Measurements from ENCODE around the gene ACTRT3.

The ACTRT3 gene

GRCh38 chr3:169792359-169792758, 23.0 kb upstream of the ACTRT3 start:
- H3K4me2 ChIP-seq (ENCODE audit: insufficient read depth, low read length): no peak overlapping the region
- no peaks in the 10 kb centered on the region for H3K4me1 ChIP-seq (ENCODE audit: insufficient read depth, low read length)
- no peak overlapping the region for H3K27ac ChIP-seq (ENCODE audit: low read length)
- H3K36me3 ChIP-seq (ENCODE audit: insufficient read depth, low read length): peaks cover 35% of the 10 kb centered on the region
- H2AFZ ChIP-seq (ENCODE audit: low read depth, low read length): no peak overlapping the region
- H3K4me3 ChIP-seq (ENCODE audit: low read depth in 1 of 2, low read length in 2 of 2): no peak overlapping the region
- ATAC-seq (ENCODE audit: insufficient read depth, low read depth) (no peak), DNase-seq (no peak)
- H3K79me2 ChIP-seq (ENCODE audit: insufficient read depth, low read length): no peaks in the 10 kb centered on the region
- no peaks in the 10 kb centered on the region for H3K9me3 ChIP-seq (ENCODE audit: insufficient read depth, low read length, severe bottlenecking)
- no peak overlapping the region for H3K9ac ChIP-seq (ENCODE audit: low read depth, low read length)
- no peaks in the 10 kb centered on the region for H3K27me3 ChIP-seq (ENCODE audit: insufficient read depth, low read length, poor library complexity)
- no peak for TF ChIP-seq EZH2 (IDR thresholded peaks at IDR 0.05; ENCODE audit: borderline replicate concordance, low read depth, low read length, severe bottlenecking)
- TF ChIP-seq CTCF (IDR thresholded peaks at IDR 0.05; ENCODE audit: borderline replicate concordance, extremely low read depth, low read length, poor library complexity, severe bottlenecking): no peak
- no peaks in the 10 kb centered on the region for H4K20me1 ChIP-seq (ENCODE audit: insufficient read depth, low read length)

DNA sequence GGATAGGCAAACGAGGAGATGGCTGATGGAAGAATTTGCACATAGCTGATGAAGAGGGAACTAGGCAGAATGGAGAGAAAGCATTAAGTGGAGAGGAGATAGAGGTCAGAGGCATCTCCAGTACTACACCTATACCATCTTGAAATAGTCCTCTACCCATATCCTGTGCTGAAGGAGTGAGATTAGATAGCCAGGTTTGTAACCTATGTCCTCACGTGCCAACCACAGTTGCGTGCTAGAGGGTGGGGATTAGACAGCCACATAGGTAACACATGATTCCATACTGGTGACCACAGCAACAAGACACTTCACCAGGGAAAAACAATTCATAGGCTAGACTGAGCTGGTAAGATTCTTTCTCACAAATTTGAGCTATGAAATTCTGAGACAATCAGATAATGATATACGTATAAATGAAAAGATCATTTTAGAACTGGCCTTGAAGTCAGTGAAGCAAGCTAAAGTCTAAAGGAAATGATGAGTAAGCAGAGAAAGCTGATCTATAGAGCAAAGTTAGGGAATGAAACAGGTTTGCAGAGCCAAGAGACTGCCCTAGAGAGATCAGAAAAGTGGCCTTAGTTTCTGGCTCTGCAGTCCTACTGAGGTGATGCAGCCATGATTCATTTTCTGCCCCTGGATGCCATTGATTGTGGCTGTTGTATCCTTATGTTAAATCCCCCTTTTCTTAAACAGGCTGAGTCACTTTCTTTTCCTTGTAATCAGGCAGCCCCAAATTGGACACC, 21.5 kb upstream of the ACTRT3 start:
- Histone ChIP-seq H4K20me1 (ENCODE audit: insufficient read depth, low read length) (no peaks in the 10 kb centered on the region), H2AFZ (ENCODE audit: low read depth, low read length) (no peak overlapping the region), H3K27me3 (ENCODE audit: insufficient read depth, low read length, poor library complexity) (no peaks in the 10 kb centered on the region), H3K4me1 (ENCODE audit: insufficient read depth, low read length) (no peaks in the 10 kb centered on the region), H3K36me3 (ENCODE audit: insufficient read depth, low read length) (peaks cover 48% of the 10 kb centered on the region), H3K9ac (ENCODE audit: low read depth, low read length) (no peak overlapping the region), H3K79me2 (ENCODE audit: insufficient read depth, low read length) (no peaks in the 10 kb centered on the region), H3K4me2 (ENCODE audit: insufficient read depth, low read length) (no peak overlapping the region), H3K9me3 (ENCODE audit: insufficient read depth, low read length, severe bottlenecking) (no peaks in the 10 kb centered on the region), H3K4me3 (ENCODE audit: low read depth in 1 of 2, low read length in 2 of 2) (no peak overlapping the region), H3K27ac (ENCODE audit: low read length) (no peak overlapping the region)
- DNase-seq (no peak), ATAC-seq (ENCODE audit: insufficient read depth, low read depth) (no peak; the same call in 2 of the 3 replicates)
- no peak for TF ChIP-seq EZH2 (IDR thresholded peaks at IDR 0.05; ENCODE audit: borderline replicate concordance, low read depth, low read length, severe bottlenecking)
- no peak for TF ChIP-seq CTCF (IDR thresholded peaks at IDR 0.05; ENCODE audit: borderline replicate concordance, extremely low read depth, low read length, poor library complexity, severe bottlenecking)

- H3K79me2 ChIP-seq (ENCODE audit: insufficient read depth, low read length): no peaks in the 10 kb centered on the region
- TF ChIP-seq CTCF (IDR thresholded peaks at IDR 0.05; ENCODE audit: borderline replicate concordance, extremely low read depth, low read length, poor library complexity, severe bottlenecking): no peak
- TF ChIP-seq EZH2 (IDR thresholded peaks at IDR 0.05; ENCODE audit: borderline replicate concordance, low read depth, low read length, severe bottlenecking): no peak
- H3K9ac ChIP-seq (ENCODE audit: low read depth, low read length): no peak overlapping the region
- H4K20me1 ChIP-seq (ENCODE audit: insufficient read depth, low read length): no peaks in the 10 kb centered on the region
- no peak overlapping the region for H3K4me3 ChIP-seq (ENCODE audit: low read depth in 1 of 2, low read length in 2 of 2)
- H3K36me3 ChIP-seq (ENCODE audit: insufficient read depth, low read length): peaks cover 54% of the 10 kb centered on the region
- no peak for DNase-seq
- no peaks in the 10 kb centered on the region for H3K9me3 ChIP-seq (ENCODE audit: insufficient read depth, low read length, severe bottlenecking)
- no peak overlapping the region for H3K27ac ChIP-seq (ENCODE audit: low read length)
- H3K4me1 ChIP-seq (ENCODE audit: insufficient read depth, low read length): no peaks in the 10 kb centered on the region
- no peak for ATAC-seq (ENCODE audit: insufficient read depth, low read depth)
- H3K4me2 ChIP-seq (ENCODE audit: insufficient read depth, low read length): no peak overlapping the region
- H2AFZ ChIP-seq (ENCODE audit: low read depth, low read length): no peak overlapping the region
- no peaks in the 10 kb centered on the region for H3K27me3 ChIP-seq (ENCODE audit: insufficient read depth, low read length, poor library complexity)
These were observed 20.9 kb upstream of the ACTRT3 start for GRCh38 chr3:169790219-169790618.

Measured in DND-41 (cell line).